SK-N-SH (cell line): ENCODE data around the gene DOCK4. TPM values are rescaled to one million over a fixed set of nuclear protein-coding genes. Genes with fewer than 3 reads are reported as not detected.

Experiments used
- CTCF ChIA-PET: fragments of 300-600, 350-600 bp; formaldehyde crosslinking; extraction: SDS; loops from one replicate; lab custom pipeline; 2021; lab: Yijun Ruan, JAX
- POLR2A ChIA-PET: fragments of 350-600 bp; sonication (Branson Sonifier 250); formaldehyde crosslinking; extraction: SDS; loops from one replicate; lab custom pipeline; 2020; ENCODE audit warnings: antibody characterized with exemption, inconsistent platforms; lab: Yijun Ruan, JAX
- DNase-seq: peaks from one replicate; pipeline ENCODE4 v3.0.0; 2012
- H2AFZ ChIP-seq: fragments of 200-600 bp; sonication (generic); 2 replicates; pipeline ENCODE4 v1.8.1; 2016; ENCODE audit warnings: antibody characterized with exemption, mild to moderate bottlenecking, low read depth
- H3F3A ChIP-seq: fragments of 200-600 bp; sonication (generic); replicated peaks from 2 replicates; pipeline ENCODE3; 2016; ENCODE audit warnings: antibody characterized with exemption, mild to moderate bottlenecking; ENCODE audit not compliant: insufficient read depth
- H3K27ac ChIP-seq, 2 experiments: fragments of 200-500 bp in 1 of 2; fragments of 200-600 bp in 1 of 2; sonication (Bioruptor generic) in 1 of 2; sonication (generic), shearing (Covaris generic) in 1 of 2; 2 replicates each; pipeline versions ENCODE4 v1.5.1 to v1.6.1; 2014 to 2016; ENCODE audit warnings: low read depth in 2 of 2, inconsistent platforms in 1 of 2, low read length in 1 of 2, mild to moderate bottlenecking in 1 of 2, mixed read lengths in 1 of 2
- H3K27me3 ChIP-seq: fragments of 200-600 bp; sonication (generic), shearing (Covaris generic); 2 replicates; pipeline ENCODE4 v1.6.1; 2016; ENCODE audit warnings: mixed run types; ENCODE audit not compliant: insufficient read depth
- H3K36me3 ChIP-seq, 2 experiments: fragments of 200-500 bp in 1 of 2; fragments of 200-600 bp in 1 of 2; sonication (Bioruptor generic) in 1 of 2; sonication (generic) in 1 of 2; replicated peaks in 1 of 2; 2 replicates each; pipeline versions ENCODE3 to v1.5.1; 2014 to 2016; ENCODE audit warnings: low read length in 1 of 2, mild to moderate bottlenecking in 1 of 2; ENCODE audit not compliant: insufficient read depth in 2 of 2, control insufficient read depth in 1 of 2
- H3K4me1 ChIP-seq, 2 experiments: fragments of 200-500 bp in 1 of 2; fragments of 200-600 bp in 1 of 2; sonication (Bioruptor generic) in 1 of 2; sonication (generic), shearing (Covaris generic) in 1 of 2; 2 replicates each; pipeline versions ENCODE4 v1.5.1 to v1.6.1; 2014 to 2016; ENCODE audit warnings: low read depth in 1 of 2, low read length in 1 of 2, mixed run types in 1 of 2; ENCODE audit not compliant: insufficient read depth in 2 of 2, control insufficient read depth in 1 of 2
- H3K4me2 ChIP-seq: fragments of 200-600 bp; sonication (generic), shearing (Covaris generic); 2 replicates; pipeline ENCODE4 v1.6.1; 2017; ENCODE audit warnings: mixed run types
- H3K4me3 ChIP-seq, 2 experiments: fragments of 200-500 bp in 1 of 2; fragments of 200-600 bp in 1 of 2; sonication (Bioruptor generic) in 1 of 2; sonication (generic), shearing (Covaris generic) in 1 of 2; 2 replicates each; pipeline versions ENCODE4 v1.5.1 to v1.8.1; 2014 to 2016; ENCODE audit warnings: low read depth in 2 of 2, inconsistent platforms in 1 of 2, low read length in 1 of 2, mild to moderate bottlenecking in 1 of 2, mixed read lengths in 1 of 2, moderate library complexity in 1 of 2
- H3K79me2 ChIP-seq: fragments of 200-600 bp; sonication (generic); 2 replicates; pipeline ENCODE4 v1.8.1; 2017; ENCODE audit warnings: mild to moderate bottlenecking; ENCODE audit not compliant: insufficient read depth
- H3K9ac ChIP-seq: fragments of 200-600 bp; sonication (generic); 2 replicates; pipeline ENCODE4 v1.6.1; 2017; ENCODE audit warnings: mixed run types
- H3K9me2 ChIP-seq: fragments of 200-600 bp; sonication (generic); 2 replicates; pipeline ENCODE4 v1.6.1; 2017; ENCODE audit warnings: mixed run types
- H3K9me3 ChIP-seq: fragments of 200-600 bp; sonication (generic); 2 replicates; pipeline ENCODE4 v1.6.1; 2017; ENCODE audit warnings: mixed run types, mild to moderate bottlenecking, moderate library complexity
- H4K20me1 ChIP-seq: fragments of 200-600 bp; sonication (generic); 2 replicates; pipeline ENCODE4 v1.6.1; 2017; ENCODE audit warnings: mild to moderate bottlenecking, mixed run types; ENCODE audit not compliant: insufficient read depth
- CHD2 ChIP-seq: fragments of 150-350 bp; IDR thresholded peaks from 2 replicates; pipeline ENCODE4 v1.6.1; 2018; ENCODE audit warnings: low read length; ENCODE audit not compliant: partially characterized antibody
- GABPA ChIP-seq: IDR thresholded peaks from 2 replicates; pipeline ENCODE4 v1.4.0; 2012; ENCODE audit warnings: low read depth, mild to moderate bottlenecking
- MEF2A ChIP-seq: IDR thresholded peaks from 2 replicates; pipeline ENCODE4 v1.4.0; 2012; ENCODE audit warnings: low read depth, borderline replicate concordance
- RAD21 ChIP-seq: IDR thresholded peaks from 2 replicates; pipeline ENCODE4 v1.6.1; 2012; ENCODE audit warnings: mild to moderate bottlenecking, low read length
- SMC3 ChIP-seq: IDR thresholded peaks from 2 replicates; pipeline ENCODE4 v1.6.1; 2012; ENCODE audit warnings: low read depth, low read length, improper control_type of control experiment
- TAF1 ChIP-seq: IDR thresholded peaks from 2 replicates; pipeline ENCODE4 v1.6.1; 2012; ENCODE audit warnings: low read depth, mild to moderate bottlenecking, low read length, moderate library complexity, borderline replicate concordance
- WGBS: methylation state at CpG from one replicate; pipeline ENCODE4 v1.1.6; 2017; ENCODE audit warnings: low lambda C conversion rate; 5-methylcytosine and 5-hydroxymethylcytosine counted together
- polyA plus RNA-seq, 3 experiments: library from polyadenylated mRNA; depleted of rRNA; stranded (reverse); fragments of >200 nt; gene quantifications; 2 replicates each; pipeline ENCODE4 v1.2.3, GENCODE V29; 2012
- TF ChIP-seq, protein P1 (sequence below): fragments of 150-350 bp; IDR thresholded peaks from 2 replicates; pipeline ENCODE4 v1.6.1; 2017; ENCODE audit warnings: antibody characterized with exemption, low read length, low read depth, borderline replicate concordance
- TF ChIP-seq, protein P2 (sequence below): IDR thresholded peaks from 2 replicates; pipeline ENCODE4; 2012
- TF ChIP-seq, protein P3 (sequence below): IDR thresholded peaks from 2 replicates; pipeline ENCODE4 v1.4.0; 2012; ENCODE audit warnings: low read depth, borderline replicate concordance

The DOCK4 gene
- polyA plus RNA-seq, 1 of the 3 experiments (the other 2 are of a cell fraction) = 8.5 TPM

DNA sequence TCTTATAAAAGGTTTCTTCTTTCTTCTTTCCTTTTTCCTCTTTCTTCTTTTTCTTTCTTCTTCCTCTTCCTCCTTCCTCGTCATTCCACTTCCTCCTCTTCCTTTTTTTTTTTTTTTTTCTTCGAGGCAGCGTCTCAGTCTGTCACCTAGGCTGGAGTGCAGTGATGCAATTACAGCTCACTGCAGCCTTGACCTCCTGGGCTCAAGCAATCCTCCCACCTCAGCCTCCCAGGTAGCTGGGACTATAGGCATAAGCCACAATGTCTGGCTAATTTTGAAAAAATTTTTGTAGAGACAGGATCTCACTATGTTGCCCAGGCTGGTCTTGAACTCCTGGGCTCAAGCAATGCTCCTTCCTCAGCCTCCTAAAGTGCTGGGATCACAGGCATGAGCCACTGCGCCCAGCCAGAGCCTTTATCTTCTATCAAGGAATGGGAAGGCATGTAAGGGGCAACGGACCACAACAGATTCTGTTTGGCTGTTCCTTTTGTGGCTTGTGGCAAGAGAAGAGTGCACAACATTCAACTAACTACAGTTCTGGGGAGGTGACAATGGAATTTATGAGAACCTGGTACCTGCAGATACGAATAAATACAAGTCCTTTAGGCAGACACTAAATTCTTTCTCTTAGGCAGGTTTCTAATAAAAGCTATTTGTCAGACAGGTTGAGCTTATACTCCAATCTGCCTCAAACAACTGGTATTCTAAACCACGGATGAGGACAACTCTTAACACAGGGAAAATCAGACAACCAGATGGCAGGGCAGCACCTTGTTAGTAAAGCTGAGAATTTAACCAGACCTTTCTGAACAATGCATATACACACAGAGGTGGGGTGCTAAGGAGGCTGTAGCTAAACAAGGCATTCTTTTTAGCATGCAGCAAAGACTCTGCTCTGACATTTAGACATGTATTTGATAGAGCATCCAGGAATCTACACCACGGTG lies 100.3 kb downstream of the DOCK4 start (continued):
- TF ChIP-seq, protein P1, sequence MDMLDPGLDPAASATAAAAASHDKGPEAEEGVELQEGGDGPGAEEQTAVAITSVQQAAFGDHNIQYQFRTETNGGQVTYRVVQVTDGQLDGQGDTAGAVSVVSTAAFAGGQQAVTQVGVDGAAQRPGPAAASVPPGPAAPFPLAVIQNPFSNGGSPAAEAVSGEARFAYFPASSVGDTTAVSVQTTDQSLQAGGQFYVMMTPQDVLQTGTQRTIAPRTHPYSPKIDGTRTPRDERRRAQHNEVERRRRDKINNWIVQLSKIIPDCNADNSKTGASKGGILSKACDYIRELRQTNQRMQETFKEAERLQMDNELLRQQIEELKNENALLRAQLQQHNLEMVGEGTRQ = no peak
- TF ChIP-seq MEF2A (no peak), CHD2 (no peak), GABPA (no peak), SMC3 (no peak)
- TF ChIP-seq, protein P2, sequence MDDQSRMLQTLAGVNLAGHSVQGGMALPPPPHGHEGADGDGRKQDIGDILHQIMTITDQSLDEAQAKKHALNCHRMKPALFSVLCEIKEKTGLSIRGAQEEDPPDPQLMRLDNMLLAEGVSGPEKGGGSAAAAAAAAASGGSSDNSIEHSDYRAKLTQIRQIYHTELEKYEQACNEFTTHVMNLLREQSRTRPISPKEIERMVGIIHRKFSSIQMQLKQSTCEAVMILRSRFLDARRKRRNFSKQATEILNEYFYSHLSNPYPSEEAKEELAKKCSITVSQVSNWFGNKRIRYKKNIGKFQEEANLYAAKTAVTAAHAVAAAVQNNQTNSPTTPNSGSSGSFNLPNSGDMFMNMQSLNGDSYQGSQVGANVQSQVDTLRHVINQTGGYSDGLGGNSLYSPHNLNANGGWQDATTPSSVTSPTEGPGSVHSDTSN = no peak
- TF ChIP-seq, protein P3, sequence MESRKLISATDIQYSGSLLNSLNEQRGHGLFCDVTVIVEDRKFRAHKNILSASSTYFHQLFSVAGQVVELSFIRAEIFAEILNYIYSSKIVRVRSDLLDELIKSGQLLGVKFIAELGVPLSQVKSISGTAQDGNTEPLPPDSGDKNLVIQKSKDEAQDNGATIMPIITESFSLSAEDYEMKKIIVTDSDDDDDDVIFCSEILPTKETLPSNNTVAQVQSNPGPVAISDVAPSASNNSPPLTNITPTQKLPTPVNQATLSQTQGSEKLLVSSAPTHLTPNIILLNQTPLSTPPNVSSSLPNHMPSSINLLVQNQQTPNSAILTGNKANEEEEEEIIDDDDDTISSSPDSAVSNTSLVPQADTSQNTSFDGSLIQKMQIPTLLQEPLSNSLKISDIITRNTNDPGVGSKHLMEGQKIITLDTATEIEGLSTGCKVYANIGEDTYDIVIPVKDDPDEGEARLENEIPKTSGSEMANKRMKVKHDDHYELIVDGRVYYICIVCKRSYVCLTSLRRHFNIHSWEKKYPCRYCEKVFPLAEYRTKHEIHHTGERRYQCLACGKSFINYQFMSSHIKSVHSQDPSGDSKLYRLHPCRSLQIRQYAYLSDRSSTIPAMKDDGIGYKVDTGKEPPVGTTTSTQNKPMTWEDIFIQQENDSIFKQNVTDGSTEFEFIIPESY = no peak

DNA sequence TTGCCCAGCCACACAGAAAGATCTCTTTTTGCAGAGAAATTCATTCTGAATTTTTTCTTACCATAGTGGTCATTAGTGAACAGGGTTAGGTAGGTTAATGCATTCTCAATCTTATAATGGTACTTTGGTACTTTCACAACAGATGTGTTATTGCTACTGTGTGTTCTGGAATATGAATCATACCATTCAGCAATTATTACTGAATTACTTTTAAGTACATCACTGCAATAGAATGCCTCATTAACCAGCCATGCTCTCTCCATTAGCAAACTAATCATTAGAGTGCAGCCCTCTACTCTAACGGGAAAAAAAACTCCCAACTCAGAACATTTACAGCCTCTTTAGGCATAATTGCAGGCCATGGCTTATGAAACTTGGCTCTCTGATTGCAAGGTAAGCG lies 102.1 kb downstream of the DOCK4 start:
- POLR2A ChIA-PET = no interaction called here
- no peaks in the 10 kb centered on the region for H3K36me3 ChIP-seq
- H4K20me1 ChIP-seq = no peaks in the 10 kb centered on the region
- no peaks in the 10 kb centered on the region for H3K27me3 ChIP-seq
- H3K4me1 ChIP-seq = peaks cover 0 to 14% of the 10 kb centered on the region in 2 experiments; a peak in 2 of 4 replicates
- no peaks in the 10 kb centered on the region for H3K9me2 ChIP-seq
- CTCF ChIA-PET = interaction anchor here (1.8 kb wide), 1 partner anchor 20 kb away, joined by 4 read pairs; no protein-coding TSS in a partner anchor
- H3K4me3 ChIP-seq = no peak overlapping the region
- no peaks in the 10 kb centered on the region for H3K9me3 ChIP-seq
- no peak overlapping the region for H3K4me2 ChIP-seq
- no peak overlapping the region for H2AFZ ChIP-seq
- H3F3A ChIP-seq = no peaks in the 10 kb centered on the region
- peak overlapping the region in 1 of 2 experiments; percentile 25; a peak in 1 of 4 replicates for H3K27ac ChIP-seq
- H3K9ac ChIP-seq = no peak overlapping the region
- no peaks in the 10 kb centered on the region for H3K79me2 ChIP-seq
- 81% methylated on average over 2 of the region's 2 CpGs for WGBS
- no peak for TF ChIP-seq RAD21
- TF ChIP-seq, protein P3 = no peak
- no peak for TF ChIP-seq TAF1
- TF ChIP-seq, protein P2 = no peak
- no peak for DNase-seq
